K562 (cell line): ENCODE measurements around the gene CST3. TPM values are rescaled to one million over a fixed set of nuclear protein-coding genes. Genes with fewer than 3 reads are reported as not detected.

Source experiments
- CREB1 ChIP-seq, 2 experiments: sonication (generic) in 1 of 2; formaldehyde crosslinking in 1 of 2; IDR thresholded peaks; 2 replicates each; pipeline versions ENCODE4 v1.6.1 to v1.8.0; 2012 to 2022; ENCODE audit warnings: inconsistent platforms in 1 of 2, mild to moderate bottlenecking in 1 of 2, missing genetic modification reagents in 1 of 2, moderate library complexity in 1 of 2
- polyA plus RNA-seq, 8 experiments: library from polyadenylated mRNA; depleted of rRNA in 4 of 8; stranded (reverse) in 5 of 8; unstranded in 3 of 8; fragments of >200 nt; fragmentation: Nextera tagmentation in 2 of 8; fragmentation: Illumina TruSeq in 1 of 8; extraction: Ambion mirVana in 2 of 8; extraction: Trizol in 1 of 8; gene quantifications; 2 replicates each; pipeline versions ENCODE4 v1.2.1 to v1.2.3, GENCODE V29; 2011 to 2014; ENCODE audit warnings: inconsistent platforms in 1 of 8, missing spikeins in 1 of 8
- total RNA-seq, 7 experiments: library from RNA; depleted of rRNA in 6 of 7; stranded (reverse); fragments of >200 nt in 6 of 7; fragmentation: Illumina TruSeq in 2 of 7; extraction: Trizol in 2 of 7; gene quantifications; 2 replicates each; pipeline versions ENCODE4 v1.2.1 to v1.2.3, GENCODE V29; 2011 to 2021; ENCODE audit warnings: low replicate concordance in 1 of 7
- TF ChIP-seq, protein P1 (sequence below): fragments of 450-650 bp; IDR thresholded peaks from 2 replicates; pipeline ENCODE4 v1.6.1; 2016; ENCODE audit warnings: mild to moderate bottlenecking, moderate library complexity
- TF ChIP-seq, protein P2 (sequence below): sonication (generic); formaldehyde crosslinking; IDR thresholded peaks from 2 replicates; pipeline ENCODE4 v1.4.0; 2020; ENCODE audit warnings: mild to moderate bottlenecking, missing genetic modification reagents

CST3 gene
- total and polyA plus RNA-seq, 9 of the 15 experiments (the other 6 are each of a cell fraction or from before 2014, with no cell fraction given) = 8.7 to 113 (median 48.5) TPM

DNA sequence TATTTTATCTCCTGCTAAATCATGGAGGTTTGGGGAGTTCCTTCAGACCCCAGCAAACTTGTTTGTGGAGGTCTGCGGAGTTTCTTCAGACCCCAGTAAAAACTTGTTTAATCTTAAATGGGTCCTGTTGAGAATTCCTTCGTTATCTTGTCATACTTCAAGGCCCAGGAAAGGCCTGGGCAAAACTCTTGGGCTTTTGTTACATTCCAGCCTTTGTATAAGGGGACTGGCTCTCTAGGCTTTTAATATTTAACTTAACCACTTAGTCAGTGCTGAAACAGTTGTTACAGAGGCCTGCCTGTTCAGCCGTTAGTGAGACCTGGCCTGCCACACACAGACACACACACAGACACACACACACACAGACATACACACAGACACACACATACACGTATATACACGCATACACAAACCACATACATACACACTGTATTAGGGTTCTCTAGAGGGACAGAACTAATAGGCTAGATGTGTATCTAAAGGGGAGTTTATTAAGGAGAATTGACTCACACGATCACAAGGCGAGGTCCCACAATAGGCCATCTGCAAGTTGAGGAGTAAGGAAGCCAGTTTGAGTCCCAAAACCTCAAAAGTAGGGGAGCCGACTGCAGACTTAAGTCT lies 21.3 kb upstream of the CST3 start (continued):
- TF ChIP-seq, protein P1, sequence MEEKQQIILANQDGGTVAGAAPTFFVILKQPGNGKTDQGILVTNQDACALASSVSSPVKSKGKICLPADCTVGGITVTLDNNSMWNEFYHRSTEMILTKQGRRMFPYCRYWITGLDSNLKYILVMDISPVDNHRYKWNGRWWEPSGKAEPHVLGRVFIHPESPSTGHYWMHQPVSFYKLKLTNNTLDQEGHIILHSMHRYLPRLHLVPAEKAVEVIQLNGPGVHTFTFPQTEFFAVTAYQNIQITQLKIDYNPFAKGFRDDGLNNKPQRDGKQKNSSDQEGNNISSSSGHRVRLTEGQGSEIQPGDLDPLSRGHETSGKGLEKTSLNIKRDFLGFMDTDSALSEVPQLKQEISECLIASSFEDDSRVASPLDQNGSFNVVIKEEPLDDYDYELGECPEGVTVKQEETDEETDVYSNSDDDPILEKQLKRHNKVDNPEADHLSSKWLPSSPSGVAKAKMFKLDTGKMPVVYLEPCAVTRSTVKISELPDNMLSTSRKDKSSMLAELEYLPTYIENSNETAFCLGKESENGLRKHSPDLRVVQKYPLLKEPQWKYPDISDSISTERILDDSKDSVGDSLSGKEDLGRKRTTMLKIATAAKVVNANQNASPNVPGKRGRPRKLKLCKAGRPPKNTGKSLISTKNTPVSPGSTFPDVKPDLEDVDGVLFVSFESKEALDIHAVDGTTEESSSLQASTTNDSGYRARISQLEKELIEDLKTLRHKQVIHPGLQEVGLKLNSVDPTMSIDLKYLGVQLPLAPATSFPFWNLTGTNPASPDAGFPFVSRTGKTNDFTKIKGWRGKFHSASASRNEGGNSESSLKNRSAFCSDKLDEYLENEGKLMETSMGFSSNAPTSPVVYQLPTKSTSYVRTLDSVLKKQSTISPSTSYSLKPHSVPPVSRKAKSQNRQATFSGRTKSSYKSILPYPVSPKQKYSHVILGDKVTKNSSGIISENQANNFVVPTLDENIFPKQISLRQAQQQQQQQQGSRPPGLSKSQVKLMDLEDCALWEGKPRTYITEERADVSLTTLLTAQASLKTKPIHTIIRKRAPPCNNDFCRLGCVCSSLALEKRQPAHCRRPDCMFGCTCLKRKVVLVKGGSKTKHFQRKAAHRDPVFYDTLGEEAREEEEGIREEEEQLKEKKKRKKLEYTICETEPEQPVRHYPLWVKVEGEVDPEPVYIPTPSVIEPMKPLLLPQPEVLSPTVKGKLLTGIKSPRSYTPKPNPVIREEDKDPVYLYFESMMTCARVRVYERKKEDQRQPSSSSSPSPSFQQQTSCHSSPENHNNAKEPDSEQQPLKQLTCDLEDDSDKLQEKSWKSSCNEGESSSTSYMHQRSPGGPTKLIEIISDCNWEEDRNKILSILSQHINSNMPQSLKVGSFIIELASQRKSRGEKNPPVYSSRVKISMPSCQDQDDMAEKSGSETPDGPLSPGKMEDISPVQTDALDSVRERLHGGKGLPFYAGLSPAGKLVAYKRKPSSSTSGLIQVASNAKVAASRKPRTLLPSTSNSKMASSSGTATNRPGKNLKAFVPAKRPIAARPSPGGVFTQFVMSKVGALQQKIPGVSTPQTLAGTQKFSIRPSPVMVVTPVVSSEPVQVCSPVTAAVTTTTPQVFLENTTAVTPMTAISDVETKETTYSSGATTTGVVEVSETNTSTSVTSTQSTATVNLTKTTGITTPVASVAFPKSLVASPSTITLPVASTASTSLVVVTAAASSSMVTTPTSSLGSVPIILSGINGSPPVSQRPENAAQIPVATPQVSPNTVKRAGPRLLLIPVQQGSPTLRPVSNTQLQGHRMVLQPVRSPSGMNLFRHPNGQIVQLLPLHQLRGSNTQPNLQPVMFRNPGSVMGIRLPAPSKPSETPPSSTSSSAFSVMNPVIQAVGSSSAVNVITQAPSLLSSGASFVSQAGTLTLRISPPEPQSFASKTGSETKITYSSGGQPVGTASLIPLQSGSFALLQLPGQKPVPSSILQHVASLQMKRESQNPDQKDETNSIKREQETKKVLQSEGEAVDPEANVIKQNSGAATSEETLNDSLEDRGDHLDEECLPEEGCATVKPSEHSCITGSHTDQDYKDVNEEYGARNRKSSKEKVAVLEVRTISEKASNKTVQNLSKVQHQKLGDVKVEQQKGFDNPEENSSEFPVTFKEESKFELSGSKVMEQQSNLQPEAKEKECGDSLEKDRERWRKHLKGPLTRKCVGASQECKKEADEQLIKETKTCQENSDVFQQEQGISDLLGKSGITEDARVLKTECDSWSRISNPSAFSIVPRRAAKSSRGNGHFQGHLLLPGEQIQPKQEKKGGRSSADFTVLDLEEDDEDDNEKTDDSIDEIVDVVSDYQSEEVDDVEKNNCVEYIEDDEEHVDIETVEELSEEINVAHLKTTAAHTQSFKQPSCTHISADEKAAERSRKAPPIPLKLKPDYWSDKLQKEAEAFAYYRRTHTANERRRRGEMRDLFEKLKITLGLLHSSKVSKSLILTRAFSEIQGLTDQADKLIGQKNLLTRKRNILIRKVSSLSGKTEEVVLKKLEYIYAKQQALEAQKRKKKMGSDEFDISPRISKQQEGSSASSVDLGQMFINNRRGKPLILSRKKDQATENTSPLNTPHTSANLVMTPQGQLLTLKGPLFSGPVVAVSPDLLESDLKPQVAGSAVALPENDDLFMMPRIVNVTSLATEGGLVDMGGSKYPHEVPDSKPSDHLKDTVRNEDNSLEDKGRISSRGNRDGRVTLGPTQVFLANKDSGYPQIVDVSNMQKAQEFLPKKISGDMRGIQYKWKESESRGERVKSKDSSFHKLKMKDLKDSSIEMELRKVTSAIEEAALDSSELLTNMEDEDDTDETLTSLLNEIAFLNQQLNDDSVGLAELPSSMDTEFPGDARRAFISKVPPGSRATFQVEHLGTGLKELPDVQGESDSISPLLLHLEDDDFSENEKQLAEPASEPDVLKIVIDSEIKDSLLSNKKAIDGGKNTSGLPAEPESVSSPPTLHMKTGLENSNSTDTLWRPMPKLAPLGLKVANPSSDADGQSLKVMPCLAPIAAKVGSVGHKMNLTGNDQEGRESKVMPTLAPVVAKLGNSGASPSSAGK = no peak
- TF ChIP-seq CREB1 (IDR thresholded peaks at IDR 0.05) (no peak), CREB1 (CRISPR knock-in tag; IDR thresholded peaks at IDR 0.05) (no peak)
- TF ChIP-seq, protein P2, sequence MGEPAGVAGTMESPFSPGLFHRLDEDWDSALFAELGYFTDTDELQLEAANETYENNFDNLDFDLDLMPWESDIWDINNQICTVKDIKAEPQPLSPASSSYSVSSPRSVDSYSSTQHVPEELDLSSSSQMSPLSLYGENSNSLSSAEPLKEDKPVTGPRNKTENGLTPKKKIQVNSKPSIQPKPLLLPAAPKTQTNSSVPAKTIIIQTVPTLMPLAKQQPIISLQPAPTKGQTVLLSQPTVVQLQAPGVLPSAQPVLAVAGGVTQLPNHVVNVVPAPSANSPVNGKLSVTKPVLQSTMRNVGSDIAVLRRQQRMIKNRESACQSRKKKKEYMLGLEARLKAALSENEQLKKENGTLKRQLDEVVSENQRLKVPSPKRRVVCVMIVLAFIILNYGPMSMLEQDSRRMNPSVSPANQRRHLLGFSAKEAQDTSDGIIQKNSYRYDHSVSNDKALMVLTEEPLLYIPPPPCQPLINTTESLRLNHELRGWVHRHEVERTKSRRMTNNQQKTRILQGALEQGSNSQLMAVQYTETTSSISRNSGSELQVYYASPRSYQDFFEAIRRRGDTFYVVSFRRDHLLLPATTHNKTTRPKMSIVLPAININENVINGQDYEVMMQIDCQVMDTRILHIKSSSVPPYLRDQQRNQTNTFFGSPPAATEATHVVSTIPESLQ (CRISPR knock-in tag) = no peak
- TF ChIP-seq, all 486 proteins: peak for 0
